Fibroblast of pulmonary artery (primary cell): ENCODE measurements around the gene PTCRA.
"Not testable (repeated sequence)": the region's sequence is repeated elsewhere in the genome, so short reads cannot be mapped to it uniquely, and the experiment has no call there.

Experiments
- DNase-seq: peaks from one replicate; pipeline ENCODE4 v3.0.0-alpha.2; 2010; ENCODE audit warnings: low read depth
- H3K4me3 ChIP-seq: replicated peaks from 2 replicates; pipeline ENCODE4 v1.5.1; 2011; ENCODE audit warnings: low read depth, mild to moderate bottlenecking, control low read depth, low read length, moderate library complexity
- TF ChIP-seq, protein P1 (sequence below): IDR thresholded peaks from 2 replicates; pipeline ENCODE4 v1.5.1; 2011; ENCODE audit warnings: mild to moderate bottlenecking, control low read depth, low read length, inconsistent platforms; ENCODE audit errors: missing control alignments

The PTCRA gene

DNA sequence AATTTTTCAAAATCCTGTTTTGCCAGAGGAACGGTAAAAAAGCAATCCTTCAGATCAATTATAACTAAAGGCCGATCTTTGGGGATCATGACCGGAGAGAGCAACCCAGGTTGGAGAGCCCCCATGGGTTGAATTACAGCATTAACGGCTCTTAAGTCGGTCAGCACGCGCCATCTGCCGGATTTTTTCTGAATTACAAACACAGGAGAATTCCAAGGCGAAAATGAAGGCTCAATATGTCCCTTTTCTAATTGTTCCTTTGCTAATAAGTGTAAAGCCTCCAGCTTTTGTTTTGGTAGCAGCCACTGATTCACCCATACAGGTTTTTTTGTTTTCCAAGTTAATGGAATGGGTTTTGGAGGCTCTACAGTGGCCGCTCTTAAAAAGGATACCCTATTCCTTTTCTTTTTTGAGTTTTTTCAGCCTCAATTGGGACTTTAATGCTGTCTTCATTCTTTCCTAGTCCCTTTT, 16.9 kb upstream of the PTCRA start:
- DNase-seq: peak; percentile 73
- TF ChIP-seq, protein P1, sequence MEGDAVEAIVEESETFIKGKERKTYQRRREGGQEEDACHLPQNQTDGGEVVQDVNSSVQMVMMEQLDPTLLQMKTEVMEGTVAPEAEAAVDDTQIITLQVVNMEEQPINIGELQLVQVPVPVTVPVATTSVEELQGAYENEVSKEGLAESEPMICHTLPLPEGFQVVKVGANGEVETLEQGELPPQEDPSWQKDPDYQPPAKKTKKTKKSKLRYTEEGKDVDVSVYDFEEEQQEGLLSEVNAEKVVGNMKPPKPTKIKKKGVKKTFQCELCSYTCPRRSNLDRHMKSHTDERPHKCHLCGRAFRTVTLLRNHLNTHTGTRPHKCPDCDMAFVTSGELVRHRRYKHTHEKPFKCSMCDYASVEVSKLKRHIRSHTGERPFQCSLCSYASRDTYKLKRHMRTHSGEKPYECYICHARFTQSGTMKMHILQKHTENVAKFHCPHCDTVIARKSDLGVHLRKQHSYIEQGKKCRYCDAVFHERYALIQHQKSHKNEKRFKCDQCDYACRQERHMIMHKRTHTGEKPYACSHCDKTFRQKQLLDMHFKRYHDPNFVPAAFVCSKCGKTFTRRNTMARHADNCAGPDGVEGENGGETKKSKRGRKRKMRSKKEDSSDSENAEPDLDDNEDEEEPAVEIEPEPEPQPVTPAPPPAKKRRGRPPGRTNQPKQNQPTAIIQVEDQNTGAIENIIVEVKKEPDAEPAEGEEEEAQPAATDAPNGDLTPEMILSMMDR: peak; percentile 55
- no peak overlapping the region for H3K4me3 ChIP-seq

DNA sequence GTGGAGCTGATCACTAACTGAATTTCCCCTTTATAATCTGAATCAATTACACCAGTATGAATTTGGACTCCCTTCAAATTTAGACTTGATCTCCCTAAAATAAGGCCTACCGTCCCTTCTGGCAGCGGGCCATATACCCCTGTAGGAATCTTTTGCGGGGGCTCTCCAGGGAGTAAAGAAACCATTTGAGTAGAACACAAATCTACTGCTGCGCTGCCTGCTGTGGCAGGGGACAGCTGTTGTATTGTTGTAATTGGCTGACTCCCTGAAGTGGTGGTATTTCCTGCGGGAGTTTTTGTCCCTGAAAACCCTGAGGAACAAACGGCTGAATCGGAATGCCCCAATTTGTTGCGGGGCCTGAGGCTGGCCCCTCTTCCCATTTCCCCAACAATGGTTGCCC, 16.0 kb upstream of the PTCRA start:
- no peak for DNase-seq
- TF ChIP-seq, protein P1: no peak
- no peak overlapping the region for H3K4me3 ChIP-seq

DNA sequence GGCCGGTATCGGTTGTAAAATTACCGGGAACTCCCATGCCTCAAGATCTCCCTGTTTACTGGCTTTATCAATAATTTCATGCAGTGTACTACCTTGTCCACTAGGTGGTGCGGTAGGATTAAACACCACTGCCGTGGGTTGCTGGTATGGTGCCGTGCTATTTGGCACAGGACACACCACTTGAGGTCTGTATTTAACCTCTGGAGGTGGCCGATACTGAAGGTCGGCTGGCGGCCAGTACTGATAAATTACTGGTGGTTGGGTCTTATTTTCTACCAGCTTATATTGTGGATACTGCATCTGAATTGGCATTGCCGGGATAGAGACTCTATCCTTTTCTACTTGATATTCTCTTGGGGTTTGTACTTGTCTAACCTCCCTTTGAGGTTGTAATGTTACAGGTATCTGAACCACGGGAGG, 14.3 kb upstream of the PTCRA start:
- DNase-seq: peak; percentile 89
- H3K4me3 ChIP-seq: no peak overlapping the region
- TF ChIP-seq, protein P1: peak; percentile 71

DNA sequence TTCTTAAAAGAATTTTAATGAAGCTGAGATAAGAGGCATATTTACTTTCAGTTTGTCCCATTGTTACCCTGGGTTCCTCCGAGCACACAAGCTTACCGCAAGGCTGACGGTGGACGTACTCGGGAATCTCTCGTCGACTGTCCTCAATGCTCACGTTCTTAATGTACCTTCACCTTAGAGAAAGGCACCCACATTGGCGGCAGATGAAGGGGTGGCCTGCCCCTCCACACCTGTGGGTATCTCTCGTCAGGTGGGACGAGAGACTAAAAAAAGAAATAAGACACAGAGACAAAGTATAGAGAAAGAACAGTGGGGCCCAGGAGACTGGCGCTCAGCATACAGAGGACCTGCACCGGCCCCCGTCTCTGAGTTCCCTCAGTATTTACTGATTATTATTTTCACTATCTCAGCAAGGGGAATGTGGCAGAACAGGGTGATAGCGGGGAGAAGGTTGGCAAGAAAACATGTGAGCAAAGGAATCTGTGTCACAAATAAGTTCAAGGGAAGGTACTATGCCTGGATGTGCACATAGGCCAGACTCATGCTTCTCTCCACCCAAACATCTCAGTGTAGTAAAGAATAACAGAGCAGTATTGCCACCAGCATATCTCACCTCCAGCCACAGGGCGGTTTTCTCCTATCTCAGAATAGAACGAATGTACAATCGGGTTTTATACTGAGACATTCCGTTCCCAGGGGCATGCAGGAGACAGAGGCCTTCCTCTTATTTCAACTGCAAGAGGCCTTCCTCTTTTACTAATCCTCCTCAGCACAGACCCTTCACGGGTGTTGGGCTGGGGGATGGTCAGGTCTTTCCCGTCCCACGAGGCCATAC, 13.2 kb upstream of the PTCRA start:
- not testable (repeated sequence) for DNase-seq, H3K4me3 ChIP-seq

DNA sequence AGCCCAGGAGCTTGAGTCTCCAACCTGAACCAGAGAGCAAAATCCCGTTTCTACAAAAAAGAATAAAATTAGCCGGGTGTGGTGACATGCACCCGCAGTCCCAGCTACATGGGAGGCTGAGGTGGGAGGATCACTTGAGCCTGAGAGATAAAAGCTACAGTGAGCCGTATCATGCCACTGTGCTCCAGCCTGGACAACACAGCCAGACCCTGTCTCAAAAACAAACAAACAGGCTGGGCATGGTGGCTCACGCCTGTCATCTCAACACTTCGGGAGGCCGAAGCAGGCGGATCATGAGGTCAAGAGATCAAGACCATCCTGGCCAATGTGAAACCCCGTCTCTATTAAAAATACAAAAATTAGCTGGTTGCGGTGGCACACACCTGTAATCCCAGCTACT, 11.4 kb upstream of the PTCRA start:
- TF ChIP-seq, protein P1: no peak
- no peak for DNase-seq
- H3K4me3 ChIP-seq: no peak overlapping the region

DNA sequence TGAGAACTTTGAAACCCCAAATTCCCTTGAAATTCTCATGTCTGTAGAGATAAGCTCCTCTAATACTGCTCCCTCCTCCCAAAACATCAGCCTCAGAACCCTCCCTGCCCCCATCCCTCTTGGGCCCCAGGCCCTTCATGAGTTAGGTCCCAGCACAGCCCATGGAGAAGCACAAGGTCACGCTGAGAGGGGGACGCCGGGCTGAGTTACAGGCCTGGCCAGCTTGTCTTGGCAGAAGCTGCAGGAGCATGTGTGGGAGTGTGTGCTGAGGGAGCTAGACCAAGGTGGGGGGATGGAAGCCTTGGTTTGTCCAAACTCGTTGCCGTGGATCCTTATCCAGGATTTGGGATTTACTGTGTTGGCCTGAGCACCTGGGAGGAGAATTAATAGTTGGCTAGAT, 8.5 kb upstream of the PTCRA start:
- peak; percentile 74 for DNase-seq
- no peak overlapping the region for H3K4me3 ChIP-seq
- TF ChIP-seq, protein P1: no peak

DNA sequence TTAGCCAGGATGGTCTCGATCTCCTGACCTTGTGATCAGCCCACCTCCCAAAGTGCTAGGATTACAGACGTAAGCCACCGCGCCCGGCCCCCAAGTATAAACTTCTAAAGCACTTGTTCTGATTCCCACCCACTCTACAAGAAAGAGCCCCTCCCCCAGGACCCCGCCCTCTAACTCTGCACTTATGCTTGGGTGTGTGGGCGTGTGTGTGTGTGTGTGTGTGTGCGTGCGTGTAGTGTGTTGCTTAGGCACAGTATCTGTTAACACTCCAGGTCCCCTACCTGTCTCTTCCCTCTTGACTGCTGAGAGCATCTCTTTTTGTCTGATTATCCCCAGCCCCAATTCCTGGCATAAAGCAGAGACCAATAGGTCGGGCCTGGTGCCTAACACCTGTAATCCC, 6.0 kb upstream of the PTCRA start:
- TF ChIP-seq, protein P1: no peak
- DNase-seq: no peak
- H3K4me3 ChIP-seq: no peak overlapping the region
